ENCODE results near the gene OSBPL1A.
A peak's percentile ranks its signal among the peaks of the same experiment; 100 is the strongest.

Gene OSBPL1A

GRCh38 chr18:24397694-24398368, at the start of gene OSBPL1A:
Gene OSBPL1A, minus strand, starts transcription at chr18:24397824. Its CDS starts 20,291 bp downstream, at chr18:24377533.
- peak; percentile 85 for DNase-seq

GRCh38 chr18:24446953-24447538, 49.4 kb upstream of the OSBPL1A start:
- no peak for DNase-seq

GRCh38 chr18:24446453-24446852, 48.8 kb upstream of the OSBPL1A start:
- DNase-seq, result no peak

- no peak for DNase-seq
Observed at GRCh38 chr18:24443870-24444269, 46.2 kb upstream of the OSBPL1A start.

GRCh38 chr18:24436939-24437338, 39.3 kb upstream of the OSBPL1A start:
- no peak for DNase-seq

- no peak for DNase-seq
Observed at GRCh38 chr18:24432618-24433017, 35.0 kb upstream of the OSBPL1A start.

- no peak for DNase-seq
Observed at GRCh38 chr18:24429188-24429587, 31.6 kb upstream of the OSBPL1A start.

- DNase-seq, result no peak
Observed at GRCh38 chr18:24428709-24429108, 31.1 kb upstream of the OSBPL1A start.

- no peak for DNase-seq
Observed at GRCh38 chr18:24427484-24427883, 29.9 kb upstream of the OSBPL1A start.

- peak; percentile 49 for DNase-seq
Observed at GRCh38 chr18:24426398-24427294, 29.0 kb upstream of the OSBPL1A start, which contains the start of gene IMPACT. Gene IMPACT, plus strand, starts transcription at chr18:24426670. Its CDS starts 87 bp downstream, at chr18:24426757.

GRCh38 chr18:24426073-24426397, 28.4 kb upstream of the OSBPL1A start:
- no peak for DNase-seq

- DNase-seq, result no peak
Observed at GRCh38 chr18:24421831-24422230, 24.2 kb upstream of the OSBPL1A start.

GRCh38 chr18:24420551-24420950, 22.9 kb upstream of the OSBPL1A start:
- no peak for DNase-seq

GRCh38 chr18:24417480-24417879, 19.9 kb upstream of the OSBPL1A start:
- no peak for DNase-seq

GRCh38 chr18:24414349-24415003, 16.9 kb upstream of the OSBPL1A start:
- no peak for DNase-seq

- DNase-seq, result no peak
Observed at GRCh38 chr18:24413148-24413547, 15.5 kb upstream of the OSBPL1A start.

- DNase-seq, result no peak
Observed at GRCh38 chr18:24408496-24408895, 10.9 kb upstream of the OSBPL1A start.

GRCh38 chr18:24404591-24404990, 7.0 kb upstream of the OSBPL1A start:
- no peak for DNase-seq

GRCh38 chr18:24403076-24403475, 5.5 kb upstream of the OSBPL1A start:
- DNase-seq, result no peak

GRCh38 chr18:24402209-24402785, 4.7 kb upstream of the OSBPL1A start:
- no peak for DNase-seq

- no peak for DNase-seq
Observed at GRCh38 chr18:24400587-24400986, 3.0 kb upstream of the OSBPL1A start.

GRCh38 chr18:24398540-24398939, 916 bp upstream of the OSBPL1A start:
- DNase-seq, result no peak

- peak; percentile 67 for DNase-seq
Observed at GRCh38 chr18:24397131-24397693, 412 bp downstream of the OSBPL1A start.

All from DMS153 (cell line).